ENCODE measurements around the gene CRADD. TPM values are rescaled to one million over a fixed set of nuclear protein-coding genes. Genes with fewer than 3 reads are reported as not detected.

Gene CRADD
- total and polyA plus RNA-seq, 4 donors, result 6.3 to 28.9 (median 16.6) TPM

GRCh38 chr12:93827179-93827578 lies 150.0 kb downstream of the CRADD start:
- 71 to 73% methylated on average over 6 of the region's 6 CpGs for WGBS, 2 donors
- Histone ChIP-seq H3K27me3 (ENCODE audit: control insufficient read depth in 3 of 3, insufficient read depth in 3 of 3, low read length in 2 of 3) (no peaks in the 10 kb centered on the region), H3K4me1 (ENCODE audit: control insufficient read depth in 5 of 5, insufficient read depth in 5 of 5, low read length in 5 of 5) (peaks cover 1 to 48% (median 27%) of the 10 kb centered on the region in 5 donors), H3K9me3 (ENCODE audit: control insufficient read depth in 4 of 4, insufficient read depth in 3 of 4, low read length in 3 of 4) (no peaks in the 10 kb centered on the region), H3K36me3 (ENCODE audit: control insufficient read depth in 4 of 4, insufficient read depth in 4 of 4, low read length in 4 of 4) (no peaks in the 10 kb centered on the region), H3K4me3 (no peak overlapping the region), H3K27ac (ENCODE audit: low read depth in 1 of 2, low read length in 1 of 2) (no peak overlapping the region), H3K9ac (ENCODE audit: insufficient read depth in 1 of 2, low read length in 2 of 2) (peak overlapping the region in 1 of 2 donors; percentile 20)
- DNase-seq (no peak), ATAC-seq (ENCODE audit: insufficient read depth, low FRiP score) (no peak)
- TF ChIP-seq CTCF (IDR thresholded peaks at IDR 0.05; ENCODE audit: control extremely low read depth, extremely low read depth), result no peak

GRCh38 chr12:93827669-93828068 lies 150.5 kb downstream of the CRADD start:
- 77 to 93% methylated on average over 2 of the region's 2 CpGs for WGBS, 2 donors
- no peaks in the 10 kb centered on the region for H3K9me3 ChIP-seq (ENCODE audit: control insufficient read depth in 4 of 4, insufficient read depth in 3 of 4, low read length in 3 of 4)
- ATAC-seq (ENCODE audit: insufficient read depth, low FRiP score) (no peak), DNase-seq (no peak)
- H3K9ac ChIP-seq (ENCODE audit: insufficient read depth in 1 of 2, low read length in 2 of 2), result no peak overlapping the region
- no peaks in the 10 kb centered on the region for H3K27me3 ChIP-seq (ENCODE audit: control insufficient read depth in 3 of 3, insufficient read depth in 3 of 3, low read length in 2 of 3)
- H3K4me3 ChIP-seq, result no peak overlapping the region
- no peak for TF ChIP-seq CTCF (IDR thresholded peaks at IDR 0.05; ENCODE audit: control extremely low read depth, extremely low read depth)
- no peak overlapping the region for H3K27ac ChIP-seq (ENCODE audit: low read depth in 1 of 2, low read length in 1 of 2)
- no peaks in the 10 kb centered on the region for H3K36me3 ChIP-seq (ENCODE audit: control insufficient read depth in 4 of 4, insufficient read depth in 4 of 4, low read length in 4 of 4)
- peaks cover 1 to 52% (median 27%) of the 10 kb centered on the region in 5 donors for H3K4me1 ChIP-seq (ENCODE audit: control insufficient read depth in 5 of 5, insufficient read depth in 5 of 5, low read length in 5 of 5)

- no peaks in the 10 kb centered on the region for H3K27me3 ChIP-seq (ENCODE audit: control insufficient read depth in 3 of 3, insufficient read depth in 3 of 3, low read length in 2 of 3)
- 87% methylated on average over 2 of the region's 2 CpGs for WGBS, 2 donors
These were observed 151.8 kb downstream of the CRADD start for GRCh38 chr12:93829016-93829415.

More at GRCh38 chr12:93829016-93829415, 151.8 kb downstream of the CRADD start:
- H3K4me1 ChIP-seq (ENCODE audit: control insufficient read depth in 5 of 5, insufficient read depth in 5 of 5, low read length in 5 of 5), result peaks cover 1 to 46% (median 22%) of the 10 kb centered on the region in 5 donors
- DNase-seq (peak in 2 of 3 donors; percentile 36 to 54), ATAC-seq (ENCODE audit: insufficient read depth, low FRiP score) (no peak)
- H3K9ac ChIP-seq (ENCODE audit: insufficient read depth in 1 of 2, low read length in 2 of 2), result no peak overlapping the region
- H3K4me3 ChIP-seq, result no peak overlapping the region
- TF ChIP-seq CTCF (IDR thresholded peaks at IDR 0.05; ENCODE audit: control extremely low read depth, extremely low read depth), result no peak
- no peak overlapping the region for H3K27ac ChIP-seq (ENCODE audit: low read depth in 1 of 2, low read length in 1 of 2)
- no peaks in the 10 kb centered on the region for H3K36me3 ChIP-seq (ENCODE audit: control insufficient read depth in 4 of 4, insufficient read depth in 4 of 4, low read length in 4 of 4)
- no peaks in the 10 kb centered on the region for H3K9me3 ChIP-seq (ENCODE audit: control insufficient read depth in 4 of 4, insufficient read depth in 3 of 4, low read length in 3 of 4)

All from lung (tissue), 12 donors.